IMR-90 (cell line): ENCODE data around the gene SPOCK3.

Experiments used
- BHLHE40 ChIP-seq: fragments of 150-350 bp; IDR thresholded peaks from 2 replicates; pipeline ENCODE4 v1.6.1; 2016; ENCODE audit warnings: mild to moderate bottlenecking, low read depth, low read length
- FOS ChIP-seq: fragments of 150-350 bp; IDR thresholded peaks from 2 replicates; pipeline ENCODE4 v1.6.1; 2016; ENCODE audit warnings: low read depth, low read length
- MAZ ChIP-seq: IDR thresholded peaks from 2 replicates; pipeline ENCODE4 v1.6.1; 2012; ENCODE audit warnings: low read depth, mild to moderate bottlenecking, low read length, improper control_type of control experiment, moderate library complexity, borderline replicate concordance
- POLR2A ChIP-seq: IDR thresholded peaks from 2 replicates; pipeline ENCODE4 v1.6.1; 2012; ENCODE audit warnings: mild to moderate bottlenecking, low read depth, low read length
- RAD21 ChIP-seq: IDR thresholded peaks from 2 replicates; pipeline ENCODE4 v1.6.1; 2012; ENCODE audit warnings: low read length, improper control_type of control experiment
- RCOR1 ChIP-seq: IDR thresholded peaks from 2 replicates; pipeline ENCODE4 v1.6.1; 2012; ENCODE audit warnings: mild to moderate bottlenecking, low read length, improper control_type of control experiment; ENCODE audit not compliant: insufficient replicate concordance
- RFX5 ChIP-seq: IDR thresholded peaks from 2 replicates; pipeline ENCODE4 v1.8.0; 2012; ENCODE audit warnings: low read depth, mild to moderate bottlenecking, low read length, moderate library complexity
- SMC3 ChIP-seq: fragments of 150-350 bp; IDR thresholded peaks from 2 replicates; pipeline ENCODE4 v1.6.1; 2016; ENCODE audit warnings: low read depth, mild to moderate bottlenecking, antibody characterized with exemption, low read length, moderate library complexity
- USF2 ChIP-seq: fragments of 150-350 bp; IDR thresholded peaks from 2 replicates; pipeline ENCODE4 v1.6.1; 2017; ENCODE audit warnings: mild to moderate bottlenecking, antibody characterized with exemption, low read length, low read depth
- TF ChIP-seq, protein P1 (sequence below): conservative IDR thresholded peaks from 2 replicates; pipeline ENCODE4 v1.5.1; 2012; ENCODE audit warnings: mild to moderate bottlenecking, low read depth, low read length, improper control_type of control experiment

GRCh38 chr4:167025670-167026069, 208.6 kb downstream of the SPOCK3 start:
- TF ChIP-seq, protein P1, sequence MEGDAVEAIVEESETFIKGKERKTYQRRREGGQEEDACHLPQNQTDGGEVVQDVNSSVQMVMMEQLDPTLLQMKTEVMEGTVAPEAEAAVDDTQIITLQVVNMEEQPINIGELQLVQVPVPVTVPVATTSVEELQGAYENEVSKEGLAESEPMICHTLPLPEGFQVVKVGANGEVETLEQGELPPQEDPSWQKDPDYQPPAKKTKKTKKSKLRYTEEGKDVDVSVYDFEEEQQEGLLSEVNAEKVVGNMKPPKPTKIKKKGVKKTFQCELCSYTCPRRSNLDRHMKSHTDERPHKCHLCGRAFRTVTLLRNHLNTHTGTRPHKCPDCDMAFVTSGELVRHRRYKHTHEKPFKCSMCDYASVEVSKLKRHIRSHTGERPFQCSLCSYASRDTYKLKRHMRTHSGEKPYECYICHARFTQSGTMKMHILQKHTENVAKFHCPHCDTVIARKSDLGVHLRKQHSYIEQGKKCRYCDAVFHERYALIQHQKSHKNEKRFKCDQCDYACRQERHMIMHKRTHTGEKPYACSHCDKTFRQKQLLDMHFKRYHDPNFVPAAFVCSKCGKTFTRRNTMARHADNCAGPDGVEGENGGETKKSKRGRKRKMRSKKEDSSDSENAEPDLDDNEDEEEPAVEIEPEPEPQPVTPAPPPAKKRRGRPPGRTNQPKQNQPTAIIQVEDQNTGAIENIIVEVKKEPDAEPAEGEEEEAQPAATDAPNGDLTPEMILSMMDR: no peak
- TF ChIP-seq FOS (no peak), SMC3 (no peak), RFX5 (no peak), RCOR1 (no peak), RAD21 (no peak), USF2 (no peak), MAZ (no peak), POLR2A (no peak), BHLHE40 (no peak)
